Liver (tissue), 9 donors: ENCODE results near the gene KHDRBS2. TPM values are rescaled to one million over a fixed set of nuclear protein-coding genes. Genes with fewer than 3 reads are reported as not detected.

Experiments
- DNase-seq: peaks from one replicate; pipeline ENCODE4 v3.0.0-alpha.2; 2017; ENCODE audit warnings: low spot score
- H3K27ac ChIP-seq, 2 donors: one replicate each; pipeline ENCODE4 v1.7.0; 2013; ENCODE audit warnings: inconsistent platforms in 2 of 2, low read length in 2 of 2, control low read depth in 1 of 2, low read depth in 1 of 2, mild to moderate bottlenecking in 1 of 2
- H3K27me3 ChIP-seq, 4 donors: one replicate each; pipeline versions ENCODE4 v1.6.1 to v1.7.0; 2013; ENCODE audit warnings: low read length in 3 of 4, inconsistent platforms in 1 of 4, mild to moderate bottlenecking in 1 of 4, moderate library complexity in 1 of 4; ENCODE audit not compliant: control insufficient read depth in 4 of 4, insufficient read depth in 4 of 4
- H3K36me3 ChIP-seq, 4 donors: one replicate each; pipeline versions ENCODE4 v1.6.1 to v1.7.0; 2013; ENCODE audit warnings: low read length in 3 of 4, mild to moderate bottlenecking in 3 of 4, low read depth in 1 of 4, moderate library complexity in 1 of 4; ENCODE audit not compliant: control insufficient read depth in 4 of 4, insufficient read depth in 3 of 4
- H3K4me1 ChIP-seq, 4 donors: one replicate each; pipeline versions ENCODE4 v1.6.1 to v1.7.0; 2013; ENCODE audit warnings: low read length in 3 of 4, mild to moderate bottlenecking in 3 of 4, moderate library complexity in 1 of 4; ENCODE audit not compliant: control insufficient read depth in 4 of 4, insufficient read depth in 4 of 4
- H3K4me3 ChIP-seq, 3 donors: one replicate each; pipeline versions ENCODE4 v1.6.1 to v1.7.0; 2013; ENCODE audit warnings: low read length in 3 of 3, control low read depth in 1 of 3, low read depth in 1 of 3, mild to moderate bottlenecking in 1 of 3
- H3K9ac ChIP-seq, 2 donors: one replicate each; pipeline ENCODE4 v1.7.0; 2013; ENCODE audit warnings: low read length in 2 of 2, mild to moderate bottlenecking in 2 of 2, moderate library complexity in 2 of 2, control low read depth in 1 of 2, low read depth in 1 of 2
- H3K9me3 ChIP-seq, 4 donors: one replicate each; pipeline versions ENCODE4 v1.6.1 to v1.7.0; 2013; ENCODE audit warnings: low read length in 3 of 4; ENCODE audit not compliant: control insufficient read depth in 4 of 4
- EGR1 ChIP-seq, 2 donors: IDR thresholded peaks; 2 replicates each; pipeline ENCODE4 v1.6.1; 2016 to 2018; ENCODE audit warnings: antibody characterized with exemption in 2 of 2, low read depth in 2 of 2
- FOXA1 ChIP-seq: IDR thresholded peaks from 2 replicates; pipeline ENCODE4 v1.6.1; 2016; ENCODE audit warnings: antibody characterized with exemption
- FOXA2 ChIP-seq: IDR thresholded peaks from 2 replicates; pipeline ENCODE4 v1.6.1; 2016; ENCODE audit warnings: antibody characterized with exemption
- GABPA ChIP-seq, 2 donors: IDR thresholded peaks in 1 of 2; conservative IDR thresholded peaks in 1 of 2; 2 replicates each; pipeline ENCODE4 v1.6.1; 2016; ENCODE audit warnings: antibody characterized with exemption in 2 of 2, mild to moderate bottlenecking in 1 of 2, moderate library complexity in 1 of 2
- HNF4A ChIP-seq, 2 donors: conservative IDR thresholded peaks; 2 replicates each; pipeline ENCODE4 v1.6.1; 2016; ENCODE audit warnings: antibody characterized with exemption in 2 of 2, mild to moderate bottlenecking in 2 of 2
- HNF4G ChIP-seq: IDR thresholded peaks from 2 replicates; pipeline ENCODE4 v1.6.1; 2016; ENCODE audit warnings: antibody characterized with exemption
- JUND ChIP-seq, 2 donors: IDR thresholded peaks; 2 replicates each; pipeline ENCODE4 v1.6.1; 2016; ENCODE audit warnings: antibody characterized with exemption in 2 of 2
- NR2F2 ChIP-seq: IDR thresholded peaks from 2 replicates; pipeline ENCODE4 v1.6.1; 2016; ENCODE audit warnings: antibody characterized with exemption
- RAD21 ChIP-seq, 2 donors: IDR thresholded peaks; 2 replicates each; pipeline ENCODE4 v1.6.1; 2016; ENCODE audit warnings: antibody characterized with exemption in 2 of 2, mild to moderate bottlenecking in 2 of 2
- RXRA ChIP-seq, 2 donors: IDR thresholded peaks; 2 replicates each; pipeline ENCODE4 v1.6.1; 2017 to 2018; ENCODE audit warnings: antibody characterized with exemption in 2 of 2, mild to moderate bottlenecking in 1 of 2
- SP1 ChIP-seq: IDR thresholded peaks from 2 replicates; pipeline ENCODE4 v1.6.1; 2018; ENCODE audit warnings: antibody characterized with exemption, mild to moderate bottlenecking
- TAF1 ChIP-seq: conservative IDR thresholded peaks from 2 replicates; pipeline ENCODE4 v1.6.1; 2016; ENCODE audit warnings: antibody characterized with exemption, mild to moderate bottlenecking
- YY1 ChIP-seq: IDR thresholded peaks from 2 replicates; pipeline ENCODE4 v1.6.1; 2016; ENCODE audit warnings: antibody characterized with exemption, mild to moderate bottlenecking
- WGBS: extraction: QIAGEN DNeasy Blood & Tissue Kit; methylation state at CpG from one replicate; pipeline ENCODE4 v1.1.7; 2013; 5-methylcytosine and 5-hydroxymethylcytosine counted together
- polyA plus RNA-seq, 2 donors: library from polyadenylated mRNA; stranded (reverse) in 1 of 2; unstranded in 1 of 2; fragments of 200-250 nt in 1 of 2; fragments of >200 nt in 1 of 2; fragmentation: Nextera tagmentation in 1 of 2; extraction: Ambion mirVana in 1 of 2; gene quantifications; one replicate each; pipeline versions ENCODE4 v1.2.1 to v1.2.3, GENCODE V29; 2013 to 2015
- total RNA-seq, 2 donors: library from RNA; depleted of rRNA; stranded (reverse); fragments of >200 nt; gene quantifications; one replicate each; pipeline ENCODE4 v1.2.3, GENCODE V29; 2014
- TF ChIP-seq, protein P1 (sequence below): IDR thresholded peaks from 2 replicates; pipeline ENCODE4 v1.6.1; 2016; ENCODE audit warnings: antibody characterized with exemption, mild to moderate bottlenecking
- TF ChIP-seq, protein P2 (sequence below): IDR thresholded peaks from 2 replicates; pipeline ENCODE4 v1.6.1; 2016; ENCODE audit warnings: antibody characterized with exemption
- TF ChIP-seq, protein P3 (sequence below): IDR thresholded peaks from 2 replicates; pipeline ENCODE4 v1.6.1; 2016; ENCODE audit warnings: antibody characterized with exemption
- TF ChIP-seq, protein P4 (sequence below): fragments of 150-350 bp; IDR thresholded peaks from 2 replicates; pipeline ENCODE4 v1.5.1; 2017; ENCODE audit warnings: improper control_type of control experiment, low read depth, low read length; ENCODE audit not compliant: missing input control
- TF ChIP-seq, protein P5 (sequence below): IDR thresholded peaks from 2 replicates; pipeline ENCODE4 v1.6.1; 2016; ENCODE audit warnings: antibody characterized with exemption
- donor health status: healthy.
- donor health status: healthy.
- donor health status: healthy.
- donor health status: healthy.
- donor health status: healthy.

KHDRBS2 gene
- total and polyA plus RNA-seq, 4 donors, result 0.08 to 1.1 TPM; not detected in 2

DNA sequence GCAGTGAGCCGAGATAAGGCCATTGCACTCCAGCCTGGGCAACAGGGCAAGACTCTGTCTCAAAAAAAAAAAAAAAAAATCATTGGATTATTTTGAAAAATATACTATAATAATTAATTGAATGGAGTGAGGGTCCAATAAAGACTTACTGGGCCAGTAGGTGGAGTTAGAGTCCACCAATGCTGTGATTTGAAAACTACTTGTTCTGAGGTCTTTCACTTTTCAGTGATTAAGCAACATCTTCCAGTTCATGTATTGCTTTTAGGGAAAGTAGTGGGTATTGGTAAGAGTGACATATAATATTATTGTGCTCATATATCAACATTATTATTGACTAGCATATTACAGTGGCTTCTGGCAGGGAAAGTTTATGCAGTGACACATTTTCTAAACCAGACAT, 530.3 kb downstream of the KHDRBS2 start:
- Histone ChIP-seq H3K4me1 (no peaks in the 10 kb centered on the region), H3K4me3 (no peak overlapping the region), H3K27me3 (peaks cover 0 to 3% (median 0%) of the 10 kb centered on the region in 4 donors), H3K27ac (no peak overlapping the region), H3K9ac (no peak overlapping the region), H3K36me3 (no peaks in the 10 kb centered on the region), H3K9me3 (no peaks in the 10 kb centered on the region)
- WGBS, result 77% methylated on average over 1 of the region's 1 CpG
- DNase-seq, result no peak
- TF ChIP-seq JUND (IDR thresholded peaks at IDR 0.05) (no peak), NR2F2 (no peak), FOXA1 (no peak), YY1 (no peak), TAF1 (no peak), FOXA2 (no peak)
- TF ChIP-seq, protein P1, sequence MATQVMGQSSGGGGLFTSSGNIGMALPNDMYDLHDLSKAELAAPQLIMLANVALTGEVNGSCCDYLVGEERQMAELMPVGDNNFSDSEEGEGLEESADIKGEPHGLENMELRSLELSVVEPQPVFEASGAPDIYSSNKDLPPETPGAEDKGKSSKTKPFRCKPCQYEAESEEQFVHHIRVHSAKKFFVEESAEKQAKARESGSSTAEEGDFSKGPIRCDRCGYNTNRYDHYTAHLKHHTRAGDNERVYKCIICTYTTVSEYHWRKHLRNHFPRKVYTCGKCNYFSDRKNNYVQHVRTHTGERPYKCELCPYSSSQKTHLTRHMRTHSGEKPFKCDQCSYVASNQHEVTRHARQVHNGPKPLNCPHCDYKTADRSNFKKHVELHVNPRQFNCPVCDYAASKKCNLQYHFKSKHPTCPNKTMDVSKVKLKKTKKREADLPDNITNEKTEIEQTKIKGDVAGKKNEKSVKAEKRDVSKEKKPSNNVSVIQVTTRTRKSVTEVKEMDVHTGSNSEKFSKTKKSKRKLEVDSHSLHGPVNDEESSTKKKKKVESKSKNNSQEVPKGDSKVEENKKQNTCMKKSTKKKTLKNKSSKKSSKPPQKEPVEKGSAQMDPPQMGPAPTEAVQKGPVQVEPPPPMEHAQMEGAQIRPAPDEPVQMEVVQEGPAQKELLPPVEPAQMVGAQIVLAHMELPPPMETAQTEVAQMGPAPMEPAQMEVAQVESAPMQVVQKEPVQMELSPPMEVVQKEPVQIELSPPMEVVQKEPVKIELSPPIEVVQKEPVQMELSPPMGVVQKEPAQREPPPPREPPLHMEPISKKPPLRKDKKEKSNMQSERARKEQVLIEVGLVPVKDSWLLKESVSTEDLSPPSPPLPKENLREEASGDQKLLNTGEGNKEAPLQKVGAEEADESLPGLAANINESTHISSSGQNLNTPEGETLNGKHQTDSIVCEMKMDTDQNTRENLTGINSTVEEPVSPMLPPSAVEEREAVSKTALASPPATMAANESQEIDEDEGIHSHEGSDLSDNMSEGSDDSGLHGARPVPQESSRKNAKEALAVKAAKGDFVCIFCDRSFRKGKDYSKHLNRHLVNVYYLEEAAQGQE, result no peak
- TF ChIP-seq, protein P2, sequence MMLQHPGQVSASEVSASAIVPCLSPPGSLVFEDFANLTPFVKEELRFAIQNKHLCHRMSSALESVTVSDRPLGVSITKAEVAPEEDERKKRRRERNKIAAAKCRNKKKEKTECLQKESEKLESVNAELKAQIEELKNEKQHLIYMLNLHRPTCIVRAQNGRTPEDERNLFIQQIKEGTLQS, result no peak

DNA sequence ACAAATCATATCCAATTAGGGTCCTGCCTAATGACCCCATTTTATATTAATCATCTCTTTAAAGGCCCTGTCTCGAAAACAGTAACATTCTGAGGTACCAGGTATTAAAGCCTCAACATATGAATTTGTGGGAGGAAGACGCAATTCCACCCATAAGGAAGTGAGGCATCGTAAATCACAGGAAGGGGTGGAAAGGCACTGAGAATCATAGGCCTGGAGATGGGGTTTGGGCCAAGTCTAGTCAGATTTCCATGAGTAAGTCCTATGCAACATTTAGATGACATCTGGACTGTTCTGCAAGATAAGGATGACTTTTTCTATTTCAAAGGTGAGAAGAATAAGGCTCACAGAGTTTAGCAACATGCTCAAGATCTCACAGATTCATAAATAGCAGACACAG, 534.0 kb downstream of the KHDRBS2 start:
- no peak overlapping the region for H3K4me3 ChIP-seq
- no peaks in the 10 kb centered on the region for H3K4me1 ChIP-seq
- no peak for DNase-seq
- no peaks in the 10 kb centered on the region for H3K9me3 ChIP-seq
- 81% methylated on average over 3 of the region's 3 CpGs for WGBS
- peaks cover 0 to 3% (median 0%) of the 10 kb centered on the region in 4 donors for H3K27me3 ChIP-seq
- TF ChIP-seq SP1 (no peak), EGR1 (IDR thresholded peaks at IDR 0.05; ENCODE audit: low read depth in 2 of 2) (no peak), FOXA2 (no peak), RXRA (IDR thresholded peaks at IDR 0.05) (no peak), YY1 (no peak), HNF4A (conservative IDR thresholded peaks at IDR 0.05) (no peak), FOXA1 (no peak), HNF4G (no peak), GABPA (IDR thresholded peaks at IDR 0.05 in 1 of 2, conservative IDR thresholded peaks at IDR 0.05 in 1 of 2) (no peak), NR2F2 (no peak), RAD21 (IDR thresholded peaks at IDR 0.05) (no peak), JUND (IDR thresholded peaks at IDR 0.05) (no peak), TAF1 (no peak)
- TF ChIP-seq, protein P3, sequence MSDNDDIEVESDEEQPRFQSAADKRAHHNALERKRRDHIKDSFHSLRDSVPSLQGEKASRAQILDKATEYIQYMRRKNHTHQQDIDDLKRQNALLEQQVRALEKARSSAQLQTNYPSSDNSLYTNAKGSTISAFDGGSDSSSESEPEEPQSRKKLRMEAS, result no peak
- TF ChIP-seq, protein P4, sequence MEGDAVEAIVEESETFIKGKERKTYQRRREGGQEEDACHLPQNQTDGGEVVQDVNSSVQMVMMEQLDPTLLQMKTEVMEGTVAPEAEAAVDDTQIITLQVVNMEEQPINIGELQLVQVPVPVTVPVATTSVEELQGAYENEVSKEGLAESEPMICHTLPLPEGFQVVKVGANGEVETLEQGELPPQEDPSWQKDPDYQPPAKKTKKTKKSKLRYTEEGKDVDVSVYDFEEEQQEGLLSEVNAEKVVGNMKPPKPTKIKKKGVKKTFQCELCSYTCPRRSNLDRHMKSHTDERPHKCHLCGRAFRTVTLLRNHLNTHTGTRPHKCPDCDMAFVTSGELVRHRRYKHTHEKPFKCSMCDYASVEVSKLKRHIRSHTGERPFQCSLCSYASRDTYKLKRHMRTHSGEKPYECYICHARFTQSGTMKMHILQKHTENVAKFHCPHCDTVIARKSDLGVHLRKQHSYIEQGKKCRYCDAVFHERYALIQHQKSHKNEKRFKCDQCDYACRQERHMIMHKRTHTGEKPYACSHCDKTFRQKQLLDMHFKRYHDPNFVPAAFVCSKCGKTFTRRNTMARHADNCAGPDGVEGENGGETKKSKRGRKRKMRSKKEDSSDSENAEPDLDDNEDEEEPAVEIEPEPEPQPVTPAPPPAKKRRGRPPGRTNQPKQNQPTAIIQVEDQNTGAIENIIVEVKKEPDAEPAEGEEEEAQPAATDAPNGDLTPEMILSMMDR, result no peak
- TF ChIP-seq, protein P2, result no peak
- TF ChIP-seq, protein P5, sequence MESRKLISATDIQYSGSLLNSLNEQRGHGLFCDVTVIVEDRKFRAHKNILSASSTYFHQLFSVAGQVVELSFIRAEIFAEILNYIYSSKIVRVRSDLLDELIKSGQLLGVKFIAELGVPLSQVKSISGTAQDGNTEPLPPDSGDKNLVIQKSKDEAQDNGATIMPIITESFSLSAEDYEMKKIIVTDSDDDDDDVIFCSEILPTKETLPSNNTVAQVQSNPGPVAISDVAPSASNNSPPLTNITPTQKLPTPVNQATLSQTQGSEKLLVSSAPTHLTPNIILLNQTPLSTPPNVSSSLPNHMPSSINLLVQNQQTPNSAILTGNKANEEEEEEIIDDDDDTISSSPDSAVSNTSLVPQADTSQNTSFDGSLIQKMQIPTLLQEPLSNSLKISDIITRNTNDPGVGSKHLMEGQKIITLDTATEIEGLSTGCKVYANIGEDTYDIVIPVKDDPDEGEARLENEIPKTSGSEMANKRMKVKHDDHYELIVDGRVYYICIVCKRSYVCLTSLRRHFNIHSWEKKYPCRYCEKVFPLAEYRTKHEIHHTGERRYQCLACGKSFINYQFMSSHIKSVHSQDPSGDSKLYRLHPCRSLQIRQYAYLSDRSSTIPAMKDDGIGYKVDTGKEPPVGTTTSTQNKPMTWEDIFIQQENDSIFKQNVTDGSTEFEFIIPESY, result no peak
- TF ChIP-seq, protein P1, result no peak
- H3K9ac ChIP-seq, result no peak overlapping the region
- no peaks in the 10 kb centered on the region for H3K36me3 ChIP-seq
- no peak overlapping the region for H3K27ac ChIP-seq
